HCT116 (cell line): ENCODE results near the gene ZNF474. TPM values are rescaled to one million over a fixed set of nuclear protein-coding genes. Genes with fewer than 3 reads are reported as not detected.

Experiments used
- ATAC-seq: fragments of 200-7000 bp; cut with Tn5 transposase; 2 replicates; pipeline ENCODE4 v1.9.1; 2020; ENCODE audit warnings: mild to moderate bottlenecking, moderate library complexity
- BruUV-seq: library from RNA; stranded (reverse); fragments of 400-500 nt; replicated peaks from 2 replicates; lab custom pipeline; 2021; lab: Mats Ljungman, UMichigan
- CTCF ChIA-PET: fragments of 300-600 bp; sonication (Branson Sonifier 250); formaldehyde crosslinking; loops from one replicate; lab custom pipeline; 2021; ENCODE audit warnings: antibody characterized with exemption; lab: Charles Lee
- POLR2A ChIA-PET: fragments of 300-600, 350-600 bp; sonication (Branson Sonifier 250); formaldehyde crosslinking; loops from one replicate; lab custom pipeline; 2021; ENCODE audit warnings: antibody characterized with exemption; lab: Charles Lee
- RAD21 ChIA-PET, 2 experiments: fragments of 300-600 bp; sonication (Branson Sonifier 250); formaldehyde crosslinking; loops; one replicate each; lab custom pipeline; 2023; ENCODE audit warnings: low total read pairs in 2 of 2; ENCODE audit not compliant: uncharacterized antibody in 2 of 2, unreplicated experiment in 2 of 2, low non-redundant PET in 1 of 2; lab: Charles Lee
- DNase-seq: peaks from one replicate; pipeline ENCODE4 v3.0.0-alpha.2; 2010; ENCODE audit warnings: low read depth, low spot score
- H2AFZ ChIP-seq: fragments of 200-600 bp; shearing (Covaris generic), sonication (generic); 2 replicates; pipeline ENCODE4 v1.6.1; 2017; ENCODE audit warnings: low read depth, mixed run types, mixed read lengths, antibody characterized with exemption, low read length; ENCODE audit not compliant: poor library complexity, severe bottlenecking
- H3K27ac ChIP-seq: 2 replicates; pipeline ENCODE4 v1.5.1; 2012; ENCODE audit warnings: low read depth, low read length
- H3K27me3 ChIP-seq: fragments of 200-600 bp; sonication (generic); 2 replicates; pipeline ENCODE4 v1.6.1; 2016; ENCODE audit warnings: mixed run types, low read length, mixed read lengths; ENCODE audit not compliant: insufficient read depth
- H3K36me3 ChIP-seq, 2 experiments: fragments of 200-500 bp in 1 of 2; fragments of 200-600 bp in 1 of 2; sonication (Bioruptor generic) in 1 of 2; sonication (generic) in 1 of 2; 2 replicates each; pipeline versions ENCODE4 v1.5.1 to v1.6.1; 2014 to 2016; ENCODE audit warnings: low read length in 2 of 2, inconsistent platforms in 1 of 2, mixed read lengths in 1 of 2, mixed run types in 1 of 2; ENCODE audit not compliant: insufficient read depth in 2 of 2, control insufficient read depth in 1 of 2
- H3K4me1 ChIP-seq, 2 experiments: fragments of 200-600 bp in 1 of 2; sonication (generic) in 1 of 2; 2 replicates each; pipeline versions ENCODE4 v1.5.1 to v1.6.1; 2012 to 2017; ENCODE audit warnings: low read length in 2 of 2, inconsistent platforms in 1 of 2, mild to moderate bottlenecking in 1 of 2, mixed read lengths in 1 of 2, mixed run types in 1 of 2, moderate library complexity in 1 of 2; ENCODE audit not compliant: insufficient read depth in 2 of 2, control insufficient read depth in 1 of 2
- H3K4me2 ChIP-seq: fragments of 200-600 bp; sonication (generic); 2 replicates; pipeline ENCODE4 v1.6.1; 2017; ENCODE audit warnings: mixed run types, low read length, mixed read lengths
- H3K4me3 ChIP-seq, 2 experiments: fragments of 200-600 bp in 1 of 2; sonication (generic) in 1 of 2; replicated peaks in 1 of 2; 2 replicates each; pipeline ENCODE4 v1.5.1; 2011 to 2016; ENCODE audit warnings: low read length in 2 of 2, control low read depth in 1 of 2, low read depth in 1 of 2, mild to moderate bottlenecking in 1 of 2, mixed read lengths in 1 of 2, mixed run types in 1 of 2
- H3K79me2 ChIP-seq: fragments of 200-600 bp; sonication (generic); 2 replicates; pipeline ENCODE4 v1.6.1; 2017; ENCODE audit warnings: mild to moderate bottlenecking, mixed run types, low read length, moderate library complexity, mixed read lengths; ENCODE audit not compliant: insufficient read depth
- H3K9ac ChIP-seq: fragments of 200-600 bp; sonication (generic); 2 replicates; pipeline ENCODE4 v1.6.1; 2016; ENCODE audit warnings: low read length, mixed read lengths
- H3K9me2 ChIP-seq: fragments of 200-600 bp; sonication (generic), shearing (Covaris generic); 2 replicates; pipeline ENCODE4 v1.6.1; 2017; ENCODE audit warnings: mixed run types, mild to moderate bottlenecking, moderate library complexity; ENCODE audit not compliant: insufficient read depth
- H3K9me3 ChIP-seq, 2 experiments: fragments of 200-500 bp in 1 of 2; fragments of 200-600 bp in 1 of 2; sonication (Bioruptor generic) in 1 of 2; sonication (generic) in 1 of 2; 2 replicates each; pipeline ENCODE4 v1.6.1; 2014 to 2017; ENCODE audit warnings: low read length in 2 of 2, mixed read lengths in 2 of 2, inconsistent platforms in 1 of 2, low read depth in 1 of 2, mild to moderate bottlenecking in 1 of 2, mixed run types in 1 of 2, moderate library complexity in 1 of 2; ENCODE audit not compliant: control insufficient read depth in 1 of 2, insufficient read depth in 1 of 2
- H4K20me1 ChIP-seq: fragments of 200-600 bp; sonication (generic), shearing (Covaris generic); 2 replicates; pipeline ENCODE4 v1.6.1; 2017; ENCODE audit warnings: mixed run types, mild to moderate bottlenecking, moderate library complexity; ENCODE audit not compliant: insufficient read depth
- CBX3 ChIP-seq: IDR thresholded peaks from 2 replicates; pipeline ENCODE4 v1.6.1; 2012; ENCODE audit warnings: low read depth
- CEBPB ChIP-seq: IDR thresholded peaks from 2 replicates; pipeline ENCODE4 v1.6.1; 2012; ENCODE audit warnings: low read depth
- EGR1 ChIP-seq: IDR thresholded peaks from 2 replicates; pipeline ENCODE4 v1.6.1; 2012; ENCODE audit warnings: low read depth
- EZH2 ChIP-seq: fragments of 200-600 bp; sonication (generic); IDR thresholded peaks from 2 replicates; pipeline ENCODE4 v1.6.1; 2017; ENCODE audit warnings: antibody characterized with exemption, mixed run types
- EZH2phosphoT487 ChIP-seq: fragments of 200-600 bp; IDR thresholded peaks from 2 replicates; pipeline ENCODE4 v1.6.1; 2018; ENCODE audit warnings: antibody characterized with exemption, borderline replicate concordance
- FOSL1 ChIP-seq: IDR thresholded peaks from 2 replicates; pipeline ENCODE4 v1.6.1; 2012; ENCODE audit warnings: low read depth
- JUND ChIP-seq: IDR thresholded peaks from 2 replicates; pipeline ENCODE4 v1.6.1; 2012
- MAX ChIP-seq: IDR thresholded peaks from 2 replicates; pipeline ENCODE4 v1.6.1; 2012
- POLR2A ChIP-seq: IDR thresholded peaks from 2 replicates; pipeline ENCODE4 v1.7.0; 2011; ENCODE audit warnings: borderline replicate concordance; ENCODE audit not compliant: insufficient read depth, insufficient read length; ENCODE audit errors: extremely low read depth
- POLR2AphosphoS5 ChIP-seq: IDR thresholded peaks from 2 replicates; pipeline ENCODE4 v1.6.1; 2011; ENCODE audit warnings: mild to moderate bottlenecking, low read depth, low read length, moderate library complexity
- SP1 ChIP-seq: IDR thresholded peaks from 2 replicates; pipeline ENCODE4 v1.6.1; 2012; ENCODE audit warnings: low read depth
- SRF ChIP-seq: IDR thresholded peaks from 2 replicates; pipeline ENCODE4 v1.6.1; 2012; ENCODE audit warnings: low read depth
- TCF7L2 ChIP-seq: IDR thresholded peaks from 2 replicates; pipeline ENCODE4 v1.7.0; 2011; ENCODE audit warnings: borderline replicate concordance, inconsistent platforms; ENCODE audit not compliant: insufficient read depth, insufficient read length; ENCODE audit errors: extremely low read depth
- YY1 ChIP-seq: IDR thresholded peaks from 2 replicates; pipeline ENCODE4 v1.6.1; 2011; ENCODE audit warnings: low read length, low read depth, moderate library complexity, mild to moderate bottlenecking; ENCODE audit not compliant: insufficient replicate concordance; ENCODE audit errors: extremely low read depth
- ZBTB33 ChIP-seq: IDR thresholded peaks from 2 replicates; pipeline ENCODE4 v1.6.1; 2011; ENCODE audit warnings: mild to moderate bottlenecking, low read length, moderate library complexity; ENCODE audit not compliant: insufficient replicate concordance; ENCODE audit errors: extremely low read depth
- ZFX ChIP-seq: fragments of 450-650 bp; IDR thresholded peaks from 2 replicates; pipeline ENCODE4 v1.6.1; 2017
- ZNF274 ChIP-seq: fragments of 200-500 bp; sonication (Bioruptor generic); IDR thresholded peaks from 2 replicates; pipeline ENCODE4 v1.6.1; 2014; ENCODE audit warnings: mild to moderate bottlenecking, low read depth, low read length, inconsistent platforms
- intact Hi-C: fragments of 100-400 bp; cut with micrococcal nuclease; formaldehyde crosslinking; loops from 2 replicates; pipeline ENCODE4 v1.10.0; 2022
- total RNA-seq: library from RNA; stranded (reverse); gene quantifications from one replicate; pipeline ENCODE4 v1.2.1, GENCODE V29; 2021; ENCODE audit not compliant: unreplicated experiment

Gene ZNF474
- total RNA-seq, 1 experiment from 2014 or later: 0.37 TPM

GRCh38 chr5:122112733-122113558, 16.4 kb upstream of the ZNF474 start:
- TF ChIP-seq FOSL1 (no peak), ZFX (no peak), ZNF274 (no peak), EGR1 (no peak), MAX (no peak), TCF7L2 (no peak), ZBTB33 (no peak), CEBPB (no peak), SRF (no peak), POLR2A (no peak), YY1 (no peak), EZH2phosphoT487 (no peak), JUND (no peak), SP1 (no peak), EZH2 (no peak), CBX3 (no peak), POLR2AphosphoS5 (no peak)
- ATAC-seq: no peak
- H4K20me1 ChIP-seq: no peaks in the 10 kb centered on the region
- no peaks in the 10 kb centered on the region for H3K27me3 ChIP-seq
- DNase-seq: no peak
- H3K9me3 ChIP-seq: no peaks in the 10 kb centered on the region
- no peak overlapping the region for H3K9ac ChIP-seq
- H3K9me2 ChIP-seq: no peaks in the 10 kb centered on the region
- no peaks in the 10 kb centered on the region for H3K79me2 ChIP-seq
- intact Hi-C loops: no loop called here
- ChIA-PET CTCF (no interaction called here), POLR2A (no interaction called here), RAD21 (no interaction called here)
- BruUV-seq: no TSS peak
- no peaks in the 10 kb centered on the region for H3K4me1 ChIP-seq
- H3K4me3 ChIP-seq: no peak overlapping the region
- H3K36me3 ChIP-seq: no peaks in the 10 kb centered on the region
- H3K27ac ChIP-seq: no peak overlapping the region
- H3K4me2 ChIP-seq: no peak overlapping the region
- H2AFZ ChIP-seq: no peak overlapping the region
